Activated CD4-positive, alpha-beta T cell treated with anti-CD3 and anti-CD28 coated beads, Interleukin-10, Interleukin-2, amounts not matched to agents 100 ng/mL and 50 ng/mL, durations not matched to agents 16 hours and 8 hours (primary cell): Measurements from ENCODE around the gene OTOP2.

Source experiments
- DNase-seq: peaks from one replicate; pipeline ENCODE4 v3.0.0-alpha.2; 2020

The OTOP2 gene

DNA sequence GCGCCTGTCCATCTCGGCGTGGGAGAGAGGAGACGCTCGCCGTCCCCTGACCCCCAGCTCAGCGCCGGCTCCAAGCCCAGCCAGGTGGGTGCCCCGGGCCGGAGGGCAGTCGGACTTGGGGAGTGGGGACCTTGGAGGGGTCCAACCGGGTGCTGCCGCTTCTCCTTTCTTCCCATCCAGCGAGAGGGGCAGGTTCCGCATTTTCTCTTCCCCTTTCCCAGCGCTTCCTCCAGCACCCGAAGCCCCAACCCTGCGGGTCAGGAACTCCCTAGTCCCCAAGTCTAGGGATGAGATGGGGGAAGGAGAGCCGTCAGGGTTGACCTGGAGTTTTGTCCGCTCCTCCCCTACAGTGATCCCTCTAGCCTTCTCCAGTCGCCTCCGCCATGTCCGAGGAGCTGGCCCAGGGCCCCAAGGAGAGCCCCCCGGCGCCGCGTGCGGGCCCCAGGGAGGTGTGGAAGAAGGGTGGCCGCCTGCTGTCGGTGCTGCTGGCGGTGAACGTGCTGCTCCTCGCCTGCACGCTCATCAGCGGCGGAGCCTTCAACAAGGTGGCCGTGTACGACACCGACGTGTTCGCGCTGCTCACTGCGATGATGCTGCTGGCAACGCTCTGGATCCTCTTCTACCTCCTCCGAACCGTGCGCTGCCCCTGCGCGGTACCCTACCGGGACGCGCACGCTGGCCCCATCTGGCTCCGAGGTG is at the start of gene OTOP2:
TSS of gene OTOP2 (plus strand) at position 24 of the 699 bp plus-strand sequence. CDS start at position 384, 360 bp downstream.
- DNase-seq, result no peak

- DNase-seq, result no peak
Measured at GRCh38 chr17:74874615-74875037, 49.4 kb upstream of the OTOP2 start.

GRCh38 chr17:74875155-74875976 is 48.7 kb upstream of the OTOP2 start:
- DNase-seq, result peak; percentile 12

GRCh38 chr17:74875977-74876593 is 48.0 kb upstream of the OTOP2 start:
- no peak for DNase-seq

DNA sequence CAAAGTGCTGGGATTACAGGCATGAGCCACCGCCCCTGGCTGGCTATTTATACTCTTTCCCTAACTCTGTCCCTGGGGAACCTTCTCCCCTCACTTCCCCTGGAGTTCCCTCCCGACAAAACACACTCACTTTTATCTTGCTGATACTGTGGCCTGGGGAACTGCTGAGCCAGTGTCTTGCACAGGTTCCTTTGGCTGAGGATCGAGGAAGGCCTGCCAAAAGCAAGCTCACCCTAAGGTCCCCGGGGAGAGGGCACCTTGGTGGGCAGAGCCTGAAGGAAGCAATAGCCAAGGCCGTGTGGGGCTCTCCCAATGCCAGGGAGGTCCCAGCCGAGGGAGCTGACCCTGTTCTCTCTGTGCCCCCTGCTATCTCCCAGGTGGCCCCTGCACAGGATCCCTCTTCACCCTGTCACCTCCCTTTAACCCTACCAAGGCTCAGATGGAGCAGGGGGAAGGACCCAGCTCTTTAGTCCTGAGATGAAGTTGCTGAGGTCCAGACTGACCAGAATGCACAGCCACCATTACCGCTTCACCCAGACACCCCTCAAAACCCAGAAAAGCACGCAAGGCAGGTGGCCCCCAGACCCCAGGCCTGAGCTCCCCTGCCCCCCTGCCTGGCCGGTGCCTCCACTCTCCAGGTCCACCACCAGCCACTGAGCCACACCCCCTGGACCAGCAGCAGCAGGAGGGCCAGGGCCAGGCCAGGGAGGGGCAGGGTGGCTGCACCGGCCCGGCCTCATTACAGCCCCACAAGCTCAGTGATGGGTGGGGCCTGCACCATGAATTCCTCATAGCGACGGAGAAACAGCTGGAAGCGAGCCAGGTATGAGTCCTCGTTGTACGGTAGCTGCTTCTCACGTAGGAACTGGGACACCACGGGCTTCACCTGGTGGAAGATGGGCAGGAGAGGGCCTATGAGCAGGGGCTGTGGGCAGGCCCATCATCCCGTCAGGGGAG is 46.2 kb upstream of the OTOP2 start:
- DNase-seq, result no peak

- DNase-seq, result no peak
Measured at GRCh38 chr17:74878658-74879057, 45.4 kb upstream of the OTOP2 start.

DNA sequence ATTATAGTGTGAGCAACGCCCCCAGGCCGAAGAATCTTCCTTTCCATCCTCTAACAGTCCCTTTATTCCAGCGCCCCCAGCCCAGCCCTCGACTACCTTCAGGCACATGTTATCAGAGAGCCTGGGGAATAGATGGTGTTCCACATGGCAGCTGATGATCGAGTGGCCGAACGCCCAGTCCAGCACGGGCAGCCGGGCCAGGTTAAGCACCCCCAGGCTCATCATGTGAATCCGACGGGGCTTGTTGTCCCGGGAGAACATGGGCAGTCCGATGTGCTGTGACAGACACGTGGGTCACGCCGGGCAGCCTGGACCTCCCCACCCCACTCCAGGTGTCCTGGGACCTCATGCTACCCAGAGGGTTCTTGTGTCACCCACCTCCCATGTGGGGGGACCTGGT is 44.8 kb upstream of the OTOP2 start:
- no peak for DNase-seq

- no peak for DNase-seq
Measured at GRCh38 chr17:74881073-74881472, 43.0 kb upstream of the OTOP2 start.

- DNase-seq, result no peak
Measured at GRCh38 chr17:74882517-74883240, 41.4 kb upstream of the OTOP2 start.

DNA sequence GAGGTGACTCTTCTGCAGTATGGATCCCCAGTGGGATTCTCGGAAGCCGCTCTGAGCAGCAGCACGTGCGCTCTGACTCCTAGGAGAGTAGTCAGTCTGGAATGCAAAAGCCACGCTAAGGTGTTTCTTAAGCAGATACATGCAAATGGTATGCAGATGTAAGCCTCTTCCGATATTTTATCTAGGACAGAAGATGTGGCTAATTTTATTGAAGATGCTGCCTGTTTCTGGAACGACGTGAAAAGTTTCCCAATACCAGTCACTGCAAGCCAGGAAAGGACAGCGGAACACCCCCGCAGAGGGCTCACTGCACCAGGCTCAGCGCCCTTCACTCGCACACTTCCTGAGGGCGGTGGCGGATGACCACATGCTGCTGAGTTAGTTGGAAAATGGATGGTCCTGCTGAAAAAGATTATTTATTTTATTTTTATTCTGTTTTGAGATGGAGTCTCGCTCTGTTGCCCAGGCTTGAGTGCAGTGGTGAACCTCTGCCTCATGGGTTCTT is 40.8 kb upstream of the OTOP2 start:
- DNase-seq, result no peak

- DNase-seq, result no peak
Measured at GRCh38 chr17:74888469-74888868, 35.6 kb upstream of the OTOP2 start.

DNA sequence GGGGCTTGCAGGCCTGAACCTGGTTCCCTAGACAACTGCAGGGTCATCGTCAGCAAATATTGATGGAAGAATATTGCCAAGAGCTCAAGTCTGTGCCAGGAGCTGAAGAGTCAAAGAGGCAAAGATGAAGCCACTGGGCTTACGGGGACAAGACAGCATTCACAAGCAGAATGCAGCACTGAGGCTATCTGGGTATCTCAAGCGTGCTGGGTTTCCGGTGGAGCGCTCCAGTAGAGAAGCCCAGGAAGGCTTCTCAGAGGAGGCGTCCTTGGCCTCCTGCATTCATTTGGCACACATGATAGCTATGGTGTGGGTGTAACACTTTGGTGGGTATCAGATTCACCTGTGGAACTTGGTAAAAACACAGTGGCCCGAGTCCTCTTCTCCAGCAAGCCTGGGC is 33.5 kb upstream of the OTOP2 start:
- no peak for DNase-seq

GRCh38 chr17:74892013-74892841 is 31.8 kb upstream of the OTOP2 start:
- no peak for DNase-seq

DNA sequence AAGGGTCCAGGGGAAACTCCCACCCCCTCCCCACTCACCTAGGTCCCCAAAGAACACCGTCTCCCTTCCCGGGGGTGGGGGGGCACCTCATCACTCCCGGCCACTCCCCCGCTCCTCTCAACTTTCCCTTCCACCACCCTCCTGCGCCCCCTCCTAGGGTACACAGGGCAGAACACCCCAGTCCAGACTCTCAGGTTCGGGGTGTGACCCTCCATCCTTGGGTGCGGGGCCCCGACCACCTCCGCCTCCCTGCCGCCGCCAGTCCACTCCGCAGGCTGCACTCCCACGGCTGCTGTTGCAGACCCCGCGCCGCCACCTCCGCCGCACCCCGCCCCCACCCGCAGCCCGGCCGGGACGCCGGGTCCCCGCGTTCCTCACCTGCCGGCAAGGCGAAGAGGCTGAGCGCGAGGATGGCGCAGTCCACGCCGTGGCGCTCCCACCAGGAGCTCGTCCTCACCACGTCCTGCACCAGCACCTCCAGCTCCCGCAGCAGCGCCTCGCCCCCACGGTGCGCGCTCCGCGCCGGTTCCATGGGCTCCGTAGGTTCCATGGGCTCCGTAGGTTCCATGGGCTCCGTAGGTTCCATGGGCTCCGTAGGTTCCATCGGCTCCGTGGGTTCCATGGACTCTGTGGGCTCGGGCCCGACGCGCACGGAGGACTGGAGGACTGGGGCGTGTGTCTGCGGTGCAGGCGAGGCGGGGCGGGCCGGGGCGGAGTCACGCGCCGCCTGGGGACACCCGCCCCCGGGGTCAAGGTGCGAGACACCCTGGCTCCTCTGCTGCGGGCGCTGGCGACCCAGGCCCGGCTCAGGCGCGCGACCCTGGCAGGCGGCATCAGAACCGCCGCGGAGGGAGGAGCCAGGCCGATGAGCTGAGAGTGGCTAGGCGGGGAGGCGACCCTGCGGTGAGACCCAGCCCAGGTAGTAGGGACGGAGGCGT is 30.8 kb upstream of the OTOP2 start, which contains the start of gene FADS6:
TSS of gene FADS6 (minus strand) at position 660 of the 938 bp plus-strand sequence. CDS start at position 622, 38 bp downstream.
- DNase-seq, result no peak

DNA sequence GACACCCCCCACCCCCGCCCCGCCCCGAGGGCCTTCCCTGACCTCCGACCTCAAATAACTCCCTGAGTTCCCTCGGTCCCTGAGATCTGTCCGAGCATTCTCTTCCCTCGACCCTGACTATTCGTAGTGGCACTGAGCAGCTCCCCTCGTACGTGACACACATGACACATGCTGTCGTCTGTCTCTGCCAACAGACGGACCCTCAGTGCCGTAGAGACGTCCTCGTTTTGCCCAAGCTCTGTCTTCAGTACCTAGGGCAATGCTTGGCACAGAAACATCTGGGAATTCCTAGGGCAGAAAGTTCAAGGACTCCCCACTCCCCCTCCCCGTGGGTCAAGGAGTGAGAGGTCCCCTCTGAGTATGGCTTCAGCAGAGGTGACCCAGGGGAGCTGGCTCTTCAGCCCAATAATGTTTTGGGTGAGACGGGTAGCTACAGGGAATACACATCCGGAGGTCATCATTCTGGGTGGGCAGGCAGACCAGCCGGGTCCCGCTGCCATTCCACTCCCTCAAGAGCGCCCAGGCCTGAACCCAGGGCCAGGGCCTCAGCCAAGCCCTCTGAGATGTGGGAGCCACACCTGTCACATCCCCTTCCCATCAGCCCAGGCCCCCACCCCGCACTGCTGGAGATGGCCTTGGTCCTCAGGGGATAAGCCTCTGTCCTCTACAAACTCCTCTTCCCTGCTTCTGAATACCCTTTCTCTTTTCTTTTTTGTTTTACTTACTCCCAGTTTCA is 30.0 kb upstream of the OTOP2 start:
- DNase-seq, result no peak

DNA sequence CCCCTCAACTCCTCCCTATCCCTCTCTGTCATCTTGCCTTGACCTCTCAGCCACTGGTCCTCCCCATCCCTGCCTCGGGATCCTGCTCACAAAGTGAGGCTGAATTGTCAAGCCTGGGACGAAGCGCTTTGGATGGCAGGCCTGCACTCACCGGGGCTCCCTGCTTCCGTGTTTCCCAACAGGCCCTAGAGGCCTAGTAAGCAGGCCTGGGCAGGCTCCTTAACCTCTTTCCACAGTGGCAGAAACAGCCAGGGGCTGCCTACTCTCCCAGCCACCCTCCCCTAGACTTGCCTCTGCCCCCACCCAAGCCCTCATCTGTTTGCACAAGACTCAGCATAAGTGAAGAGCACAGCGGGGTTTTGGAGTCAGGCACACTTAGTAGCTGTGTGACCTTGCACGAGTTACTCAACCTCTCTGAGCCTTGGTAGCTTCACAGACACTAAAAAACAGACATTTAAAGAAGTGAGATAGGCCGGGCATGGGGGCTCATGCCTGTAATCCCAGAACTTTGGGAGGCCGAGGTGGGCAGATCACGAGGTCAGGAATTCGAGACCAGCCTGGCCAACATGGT is 25.6 kb upstream of the OTOP2 start:
- no peak for DNase-seq

DNA sequence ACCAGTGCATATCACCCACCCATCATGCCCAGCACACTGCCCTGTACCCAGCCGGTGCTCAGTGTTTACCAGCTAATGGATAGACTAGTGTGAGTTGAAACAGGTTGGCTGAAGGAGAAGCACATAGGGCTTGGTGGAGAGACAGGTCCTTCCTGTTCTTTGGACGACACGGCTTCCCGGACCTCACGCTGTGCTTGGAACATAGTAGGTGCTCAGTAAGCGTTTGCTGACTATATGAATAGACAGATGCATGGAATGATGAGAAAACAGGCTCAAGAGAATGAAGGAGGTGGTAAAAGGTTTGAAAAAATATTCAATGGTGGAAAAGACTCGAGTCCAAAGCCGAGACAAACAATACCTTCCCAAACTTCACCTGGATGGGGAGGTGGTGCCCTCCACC is 23.9 kb upstream of the OTOP2 start:
- no peak for DNase-seq
